ENCODE measurements around the gene ANO7. TPM values are rescaled to one million over a fixed set of nuclear protein-coding genes. Genes with fewer than 3 reads are reported as not detected.

The ANO7 gene
- total and polyA plus RNA-seq, 2 of the 13 experiments (the other 11 are each of a cell fraction or from before 2014, with no cell fraction given) = 4.1 to 4.9 TPM

DNA sequence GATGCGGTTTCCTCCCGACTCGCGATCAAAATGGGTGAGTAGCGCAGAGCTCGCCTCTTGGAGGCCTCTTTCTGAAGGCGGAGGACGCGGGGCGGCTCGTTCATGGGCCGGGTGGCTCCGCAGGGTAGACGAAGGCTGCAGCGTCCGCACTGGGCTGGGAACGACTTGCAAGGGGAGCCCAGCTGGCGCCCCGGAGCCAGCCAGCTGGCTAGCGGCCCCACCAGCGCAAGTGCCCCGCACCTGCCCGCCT is 38.9 kb upstream of the ANO7 start (continued):
- TF ChIP-seq ZNF276 (CRISPR knock-in tag; IDR thresholded peaks at IDR 0.05; ENCODE audit: low read depth) (no peak; the same call in 1 of the 2 replicates), SOX13 (IDR thresholded peaks at IDR 0.05) (no peak), SOX13 (CRISPR knock-in tag; conservative IDR thresholded peaks at IDR 0.05 in 1 of 2, IDR thresholded peaks at IDR 0.05 in 1 of 2) (no peak), TBX2 (CRISPR knock-in tag; IDR thresholded peaks at IDR 0.05; ENCODE audit: borderline replicate concordance) (peak; percentile 26; the same call in 1 of the 2 replicates), ZNF563 (CRISPR knock-in tag; IDR thresholded peaks at IDR 0.05) (peak; percentile 27; the same call in 1 of the 2 replicates), ZMYM3 (CRISPR knock-in tag; IDR thresholded peaks at IDR 0.05) (no peak), ZNF556 (CRISPR knock-in tag; IDR thresholded peaks at IDR 0.05; ENCODE audit: borderline replicate concordance) (no peak), ZNF484 (CRISPR knock-in tag; IDR thresholded peaks at IDR 0.05; ENCODE audit: borderline replicate concordance, low read depth) (no peak), MIXL1 (CRISPR knock-in tag; IDR thresholded peaks at IDR 0.05) (no peak), MIER3 (CRISPR knock-in tag; IDR thresholded peaks at IDR 0.05; ENCODE audit: borderline replicate concordance) (no peak), MTF2 (CRISPR knock-in tag; IDR thresholded peaks at IDR 0.05; ENCODE audit: borderline replicate concordance) (no peak), DMAP1 (CRISPR knock-in tag; IDR thresholded peaks at IDR 0.05) (no peak), ZNF280B (CRISPR knock-in tag; IDR thresholded peaks at IDR 0.05; ENCODE audit: borderline replicate concordance) (no peak), ARNTL (CRISPR knock-in tag; IDR thresholded peaks at IDR 0.05) (no peak), ZNF850 (CRISPR knock-in tag; conservative IDR thresholded peaks at IDR 0.05) (no peak), ZXDC (CRISPR knock-in tag; IDR thresholded peaks at IDR 0.05) (no peak), RXRB (CRISPR knock-in tag; IDR thresholded peaks at IDR 0.05; ENCODE audit: borderline replicate concordance) (no peak), MAZ (IDR thresholded peaks at IDR 0.05; ENCODE audit: borderline replicate concordance, low read depth, low read length) (no peak), MAZ (CRISPR knock-in tag; IDR thresholded peaks at IDR 0.05; ENCODE audit: low read depth) (no peak), TEAD3 (CRISPR knock-in tag; optimal IDR thresholded peaks at IDR 0.05; ENCODE audit: borderline replicate concordance) (no peak)
- TF ChIP-seq, protein P1, sequence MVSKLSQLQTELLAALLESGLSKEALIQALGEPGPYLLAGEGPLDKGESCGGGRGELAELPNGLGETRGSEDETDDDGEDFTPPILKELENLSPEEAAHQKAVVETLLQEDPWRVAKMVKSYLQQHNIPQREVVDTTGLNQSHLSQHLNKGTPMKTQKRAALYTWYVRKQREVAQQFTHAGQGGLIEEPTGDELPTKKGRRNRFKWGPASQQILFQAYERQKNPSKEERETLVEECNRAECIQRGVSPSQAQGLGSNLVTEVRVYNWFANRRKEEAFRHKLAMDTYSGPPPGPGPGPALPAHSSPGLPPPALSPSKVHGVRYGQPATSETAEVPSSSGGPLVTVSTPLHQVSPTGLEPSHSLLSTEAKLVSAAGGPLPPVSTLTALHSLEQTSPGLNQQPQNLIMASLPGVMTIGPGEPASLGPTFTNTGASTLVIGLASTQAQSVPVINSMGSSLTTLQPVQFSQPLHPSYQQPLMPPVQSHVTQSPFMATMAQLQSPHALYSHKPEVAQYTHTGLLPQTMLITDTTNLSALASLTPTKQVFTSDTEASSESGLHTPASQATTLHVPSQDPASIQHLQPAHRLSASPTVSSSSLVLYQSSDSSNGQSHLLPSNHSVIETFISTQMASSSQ (IDR thresholded peaks at IDR 0.05; ENCODE audit: low read depth) = no peak
- TF ChIP-seq, protein P1 (CRISPR knock-in tag; IDR thresholded peaks at IDR 0.05; ENCODE audit: borderline replicate concordance) = 0 out of 2 replicates have a peak, but pooled peaks have one; percentile 42
